Muscle of leg (tissue), 11 donors: Measurements from ENCODE around the gene KATNA1. TPM values are rescaled to one million over a fixed set of nuclear protein-coding genes. Genes with fewer than 3 reads are reported as not detected.
A peak's percentile ranks its signal among the peaks of the same experiment; 100 is the strongest.

Experiments used
- DNase-seq: peaks from one replicate; pipeline ENCODE4 v3.0.0; 2013
- H3K27ac ChIP-seq: one replicate; pipeline ENCODE4 v1.5.1; 2013; ENCODE audit warnings: mild to moderate bottlenecking, low read length, control low read depth
- H3K27me3 ChIP-seq: one replicate; pipeline ENCODE4 v1.6.1; 2013; ENCODE audit warnings: low read length; ENCODE audit not compliant: control insufficient read depth, insufficient read depth
- H3K36me3 ChIP-seq: one replicate; pipeline ENCODE4 v1.6.1; 2013; ENCODE audit warnings: low read length; ENCODE audit not compliant: control insufficient read depth, insufficient read depth
- H3K4me1 ChIP-seq: one replicate; pipeline ENCODE4 v1.6.1; 2013; ENCODE audit warnings: low read length; ENCODE audit not compliant: control insufficient read depth, insufficient read depth
- H3K4me3 ChIP-seq: one replicate; pipeline ENCODE4 v1.5.1; 2013; ENCODE audit warnings: low read length, control low read depth
- H3K9me3 ChIP-seq: replicated peaks from 2 replicates; pipeline ENCODE4 v1.6.1; 2013; ENCODE audit warnings: low read depth, low read length; ENCODE audit not compliant: control insufficient read depth
- WGBS: methylation state at CpG from one replicate; pipeline ENCODE4 v1.1.5; 2013; ENCODE audit warnings: missing lambda C conversion rate; ENCODE audit not compliant: insufficient coverage; 5-methylcytosine and 5-hydroxymethylcytosine counted together
- polyA plus RNA-seq, 8 donors: library from polyadenylated mRNA; unstranded; fragments of 120-200 nt; gene quantifications; one replicate each; pipeline versions ENCODE4 v1.2.1 to v1.2.3, GENCODE V29; 2013; ENCODE audit warnings: inconsistent platforms in 1 of 8, low replicate concordance in 1 of 8; ENCODE audit not compliant: insufficient read length in 8 of 8, insufficient read depth in 1 of 8
- total RNA-seq: library from RNA; stranded (reverse); fragments of 120-200 nt; gene quantifications from one replicate; pipeline ENCODE4 v1.2.4, GENCODE V29; 2013

KATNA1 gene
- total and polyA plus RNA-seq, 9 donors = 19.1 to 24.7 (median 21.9) TPM

GRCh38 chr6:149551920-149552319 is 96.6 kb downstream of the KATNA1 start:
- no peak for DNase-seq
- Histone ChIP-seq H3K4me3 (no peak overlapping the region), H3K4me1 (no peaks in the 10 kb centered on the region), H3K27ac (no peak overlapping the region), H3K27me3 (peaks cover 10% of the 10 kb centered on the region), H3K9me3 (no peaks in the 10 kb centered on the region), H3K36me3 (no peaks in the 10 kb centered on the region)
- WGBS = 47% methylated on average over 5 of the region's 5 CpGs

DNA sequence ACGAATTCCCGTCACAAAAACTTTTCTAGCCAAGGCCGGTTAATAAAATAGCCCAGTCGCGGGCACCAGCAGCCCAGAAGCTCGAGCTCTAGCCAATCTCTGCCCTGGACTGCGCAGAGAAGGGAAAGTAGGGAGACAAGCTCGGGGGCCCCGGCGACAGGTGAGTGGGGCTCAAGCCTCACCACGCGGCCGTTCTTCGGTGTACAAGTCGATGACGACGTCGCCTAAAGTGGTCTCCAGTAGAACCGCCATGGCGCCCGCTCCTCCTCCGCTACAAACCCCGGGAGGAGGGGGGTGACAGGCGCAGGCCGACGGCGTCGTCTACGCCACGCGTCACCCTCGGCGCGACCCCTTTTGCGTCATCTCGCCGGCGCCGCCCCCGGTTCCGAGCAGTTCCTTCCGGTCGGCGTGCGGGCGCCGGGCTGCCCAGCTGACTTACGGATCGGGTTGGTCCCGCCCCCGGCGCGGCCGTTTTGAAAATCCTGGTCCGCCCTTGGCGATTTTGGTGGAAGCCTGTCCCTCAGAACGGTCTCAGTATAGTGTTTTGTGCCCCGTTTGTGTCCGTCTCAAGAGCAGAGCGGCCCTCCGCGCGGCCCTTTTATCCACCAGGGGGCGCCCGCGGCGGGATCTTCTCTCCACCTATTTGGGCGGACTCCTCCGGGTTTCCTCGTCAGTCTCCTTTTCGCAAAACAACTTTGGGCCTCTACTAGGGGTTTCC is 102.6 kb downstream of the KATNA1 start, which contains the start of gene PPIL4:
TSS of gene PPIL4 (minus strand) at position 290 of the 718 bp plus-strand sequence. CDS start at position 252, 38 bp downstream.
- peak within 1 kb of the TSS; percentile 100 for H3K4me3 ChIP-seq
- peaks cover 13% of the 10 kb centered on the region for H3K4me1 ChIP-seq
- H3K27me3 ChIP-seq = peaks cover 2% of the 10 kb centered on the region
- WGBS = under 1% methylated on average over 67 of the region's 71 CpGs
- H3K27ac ChIP-seq = peak within 1 kb of the TSS; percentile 100
- no peaks in the 10 kb centered on the region for H3K9me3 ChIP-seq
- no peaks in the 10 kb centered on the region for H3K36me3 ChIP-seq
- peak; percentile 99 for DNase-seq

DNA sequence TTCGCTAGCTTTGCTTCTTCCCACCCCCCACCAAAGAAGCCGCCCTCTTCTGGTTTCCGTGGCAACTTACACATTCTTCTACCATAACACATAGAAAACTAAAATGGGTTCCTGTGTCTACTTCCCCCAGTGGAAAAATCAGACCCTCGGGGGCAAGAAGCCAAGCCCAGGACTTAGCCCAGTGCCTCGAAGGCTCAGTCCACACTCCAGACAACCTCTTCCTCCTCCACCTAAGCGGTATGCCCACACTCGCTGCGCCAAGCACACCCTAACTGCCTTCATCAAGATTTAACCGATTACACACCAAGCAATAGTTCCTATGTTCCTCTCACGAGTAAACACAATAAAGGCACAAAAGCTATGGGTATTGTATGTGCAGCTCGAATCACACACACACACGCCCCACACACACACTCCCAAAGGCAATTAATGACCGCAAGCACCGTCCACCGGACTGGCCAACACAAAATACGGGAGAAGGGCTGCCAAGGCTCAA is 103.2 kb downstream of the KATNA1 start:
- Histone ChIP-seq H3K9me3 (no peaks in the 10 kb centered on the region), H3K36me3 (peaks cover 1% of the 10 kb centered on the region), H3K4me1 (peaks cover 13% of the 10 kb centered on the region), H3K27me3 (peaks cover 2% of the 10 kb centered on the region), H3K4me3 (peak overlapping the region; percentile 100), H3K27ac (peak overlapping the region; percentile 100)
- DNase-seq = peak; percentile 90
- WGBS = 0% methylated on average over 7 of the region's 16 CpGs

Other genes with a start within 250 kb of the KATNA1 start
- gene SUMO4, start 248.5 kb downstream of the KATNA1 start, total RNA-seq = 2.2 TPM
- gene SUMO4, start 248.5 kb downstream of the KATNA1 start, polyA plus RNA-seq = under 1 TPM; 0.19 to 0.43 (median 0.29) TPM
- gene ZC3H12D, start 163.7 kb downstream of the KATNA1 start, total RNA-seq = 0.27 TPM
- gene ZC3H12D, start 163.7 kb downstream of the KATNA1 start, polyA plus RNA-seq = under 1 TPM; 0.11 to 0.75 (median 0.24) TPM
- 36.2 TPM for gene PPIL4, start 102.7 kb downstream of the KATNA1 start, total RNA-seq
- gene PPIL4, start 102.7 kb downstream of the KATNA1 start, polyA plus RNA-seq = 10 to 100 TPM; 26.8 to 37.9 (median 29.8) TPM
- 43.5 TPM for gene GINM1, start 82.3 kb downstream of the KATNA1 start, total RNA-seq
- 10 to 100 TPM; 34.5 to 60.9 (median 47.1) TPM for gene GINM1, start 82.3 kb downstream of the KATNA1 start, polyA plus RNA-seq
- 21.8 TPM for gene LATS1, start 69.4 kb upstream of the KATNA1 start, total RNA-seq
- 10 to 100 TPM; 11.6 to 21.8 (median 16.7) TPM for gene LATS1, start 69.4 kb upstream of the KATNA1 start, polyA plus RNA-seq
- 19.9 TPM for gene NUP43, start 97.8 kb upstream of the KATNA1 start, total RNA-seq
- gene NUP43, start 97.8 kb upstream of the KATNA1 start, polyA plus RNA-seq = 10 to 100 TPM; 17.5 to 24.9 (median 19.5) TPM
- 59.1 TPM for gene PCMT1, start 101.0 kb upstream of the KATNA1 start, total RNA-seq
- 10 to 100 TPM; 64.0 to 77.9 (median 72.9) TPM for gene PCMT1, start 101.0 kb upstream of the KATNA1 start, polyA plus RNA-seq
- gene LRP11, start 215.6 kb upstream of the KATNA1 start, total RNA-seq = 16.0 TPM
- 10 to 100 TPM; 17.0 to 29.5 (median 23.2) TPM for gene LRP11, start 215.6 kb upstream of the KATNA1 start, polyA plus RNA-seq
- 0.89 TPM for gene RAET1E, start 249.4 kb upstream of the KATNA1 start, total RNA-seq
- 1 to 10 TPM in 3 of 8 donors, under 1 TPM in 5; 0.35 to 3.4 (median 0.89) TPM for gene RAET1E, start 249.4 kb upstream of the KATNA1 start, polyA plus RNA-seq